Caco-2 (cell line): ENCODE measurements around the gene ANXA10. TPM values are rescaled to one million over a fixed set of nuclear protein-coding genes. Genes with fewer than 3 reads are reported as not detected.

Source experiments
- BruUV-seq: library from RNA; stranded (reverse); fragments of 400-500 nt; replicated peaks from 2 replicates; lab custom pipeline; 2021; lab: Mats Ljungman, UMichigan
- CTCF ChIA-PET: fragments of 300-600 bp; sonication (Branson Sonifier 250); formaldehyde crosslinking; loops from one replicate; lab custom pipeline; 2022; ENCODE audit warnings: antibody characterized with exemption; lab: Charles Lee
- POLR2A ChIA-PET: fragments of 300-600 bp; sonication (Branson Sonifier 250); formaldehyde crosslinking; loops from one replicate; lab custom pipeline; 2022; ENCODE audit warnings: antibody characterized with exemption; lab: Charles Lee
- DNase-seq, 2 experiments: peaks; one replicate each; pipeline versions ENCODE4 v3.0.0 to v3.0.0-alpha.2; 2020 to 2022
- H3K27me3 ChIP-seq: replicated peaks from 2 replicates; pipeline ENCODE4 v1.6.0; 2011; ENCODE audit warnings: low read length; ENCODE audit not compliant: control insufficient read depth, insufficient read depth
- H3K36me3 ChIP-seq: 2 replicates; pipeline ENCODE4 v1.5.1; 2011; ENCODE audit warnings: low read length; ENCODE audit not compliant: control insufficient read depth, insufficient read depth
- H3K4me1 ChIP-seq: fragments of 250-450 bp; sonication (Bioruptor Pico); 2 replicates; pipeline ENCODE4 v1.5.1; 2020; ENCODE audit warnings: mild to moderate bottlenecking
- H3K4me3 ChIP-seq: 2 replicates; pipeline ENCODE4 v1.5.1; 2011; ENCODE audit warnings: low read depth, mild to moderate bottlenecking, control low read depth, low read length
- H3K9me3 ChIP-seq: fragments of 250-450 bp; sonication (Bioruptor Pico); 2 replicates; pipeline ENCODE4 v1.5.1; 2020; ENCODE audit warnings: mild to moderate bottlenecking, moderate library complexity
- H3K27ac Mint-ChIP-seq: one replicate; pipeline ENCODE4 v1.8.0; 2022; ENCODE audit warnings: mixed read lengths; ENCODE audit not compliant: unreplicated experiment
- H3K27me3 Mint-ChIP-seq: one replicate; pipeline ENCODE4 v1.8.0; 2022; ENCODE audit warnings: mixed read lengths; ENCODE audit not compliant: insufficient read depth, unreplicated experiment
- H3K36me3 Mint-ChIP-seq: one replicate; pipeline ENCODE4 v1.8.0; 2022; ENCODE audit warnings: mild to moderate bottlenecking, mixed read lengths; ENCODE audit not compliant: insufficient read depth, unreplicated experiment
- H3K4me1 Mint-ChIP-seq: one replicate; pipeline ENCODE4 v1.8.0; 2022; ENCODE audit warnings: low read depth, mixed read lengths; ENCODE audit not compliant: unreplicated experiment
- H3K4me3 Mint-ChIP-seq: one replicate; pipeline ENCODE4 v1.8.0; 2022; ENCODE audit warnings: mild to moderate bottlenecking, moderate library complexity, mixed read lengths; ENCODE audit not compliant: unreplicated experiment
- H3K9me3 Mint-ChIP-seq: one replicate; pipeline ENCODE4 v1.8.0; 2022; ENCODE audit warnings: mixed read lengths; ENCODE audit not compliant: unreplicated experiment
- CTCF ChIP-seq, 2 experiments: fragments of 200-600 bp in 1 of 2; IDR thresholded peaks; 1 replicate in 1 of 2; 2 replicates in 1 of 2; pipeline versions ENCODE4 v1.5.1 to v1.8.0; 2011 to 2022; ENCODE audit warnings: antibody characterized with exemption in 1 of 2, control low read depth in 1 of 2, inconsistent platforms in 1 of 2, low read depth in 1 of 2, low read length in 1 of 2, mild to moderate bottlenecking in 1 of 2, moderate library complexity in 1 of 2; ENCODE audit not compliant: insufficient read depth in 1 of 2, severe bottlenecking in 1 of 2, unreplicated experiment in 1 of 2
- intact Hi-C: fragments of 100-400 bp; cut with micrococcal nuclease; formaldehyde crosslinking; loops from one replicate; pipeline ENCODE4 v1.10.0; 2022; ENCODE audit not compliant: unreplicated experiment
- total RNA-seq: library from RNA; stranded (reverse); gene quantifications from 2 replicates; pipeline ENCODE4 v1.2.3, GENCODE V29; 2022

Gene ANXA10
- total RNA-seq, 1 experiment from 2014 or later: not detected

GRCh38 chr4:168120811-168121210 lies 28.5 kb downstream of the ANXA10 start:
- H3K4me1 ChIP-seq: no peaks in the 10 kb centered on the region
- no TSS peak for BruUV-seq
- ChIA-PET CTCF (no interaction called here), POLR2A (no interaction called here)
- Mint-ChIP-seq H3K36me3 (no peaks in the 10 kb centered on the region), H3K4me1 (no peaks in the 10 kb centered on the region), H3K4me3 (no peak overlapping the region), H3K9me3 (no peaks in the 10 kb centered on the region), H3K27ac (no peak overlapping the region), H3K27me3 (peaks cover 2% of the 10 kb centered on the region)
- H3K4me3 ChIP-seq: no peak overlapping the region
- H3K27me3 ChIP-seq: no peaks in the 10 kb centered on the region
- no peak for TF ChIP-seq CTCF (IDR thresholded peaks at IDR 0.05; ENCODE audit: insufficient read depth in 1 of 2, low read depth in 1 of 2, low read length in 1 of 2, severe bottlenecking in 1 of 2, unreplicated experiment in 1 of 2)
- no peak for DNase-seq
- no peaks in the 10 kb centered on the region for H3K36me3 ChIP-seq
- H3K9me3 ChIP-seq: no peaks in the 10 kb centered on the region
- intact Hi-C loops: no loop called here

- no TSS peak for BruUV-seq
These were observed 31.8 kb downstream of the ANXA10 start for GRCh38 chr4:168124008-168124641.

DNA sequence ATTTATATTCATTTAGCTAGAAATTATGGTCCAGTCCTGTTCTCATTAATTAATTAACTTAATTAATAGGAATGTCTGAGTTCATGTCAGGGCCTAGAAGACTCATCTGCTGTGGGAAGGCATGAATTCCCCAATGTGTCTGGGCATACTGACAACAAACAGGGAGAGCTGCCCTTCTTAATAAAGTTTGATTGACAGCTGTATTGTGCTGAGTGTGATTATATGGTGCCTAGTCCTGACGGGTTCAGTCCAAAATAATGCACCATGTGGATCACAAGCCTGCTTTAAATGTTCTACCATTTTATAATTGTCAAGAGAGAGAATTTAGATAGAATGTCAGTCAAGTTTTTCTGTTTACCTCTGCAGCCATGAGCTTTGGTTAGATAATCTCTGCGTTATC lies 34.6 kb downstream of the ANXA10 start:
- ChIA-PET POLR2A (no interaction called here), CTCF (no interaction called here)
- no TSS peak for BruUV-seq
- Histone ChIP-seq H3K36me3 (no peaks in the 10 kb centered on the region), H3K4me3 (no peak overlapping the region), H3K9me3 (no peaks in the 10 kb centered on the region), H3K27me3 (no peaks in the 10 kb centered on the region), H3K4me1 (no peaks in the 10 kb centered on the region)
- no peaks in the 10 kb centered on the region for H3K36me3 Mint-ChIP-seq
- no peak for TF ChIP-seq CTCF (IDR thresholded peaks at IDR 0.05; ENCODE audit: insufficient read depth in 1 of 2, low read depth in 1 of 2, low read length in 1 of 2, severe bottlenecking in 1 of 2, unreplicated experiment in 1 of 2)
- intact Hi-C loops: no loop called here
- H3K27ac Mint-ChIP-seq: no peak overlapping the region
- peaks cover 2% of the 10 kb centered on the region for H3K27me3 Mint-ChIP-seq
- no peaks in the 10 kb centered on the region for H3K9me3 Mint-ChIP-seq
- H3K4me3 Mint-ChIP-seq: no peak overlapping the region
- DNase-seq: no peak
- H3K4me1 Mint-ChIP-seq: no peaks in the 10 kb centered on the region

More at GRCh38 chr4:168124008-168124641, 31.8 kb downstream of the ANXA10 start:
- Histone ChIP-seq H3K4me1 (no peaks in the 10 kb centered on the region), H3K4me3 (no peak overlapping the region), H3K27me3 (no peaks in the 10 kb centered on the region), H3K9me3 (no peaks in the 10 kb centered on the region), H3K36me3 (no peaks in the 10 kb centered on the region)
- intact Hi-C loops: no loop called here
- ChIA-PET CTCF (no interaction called here), POLR2A (no interaction called here)
- Mint-ChIP-seq H3K27me3 (peaks cover 2% of the 10 kb centered on the region), H3K9me3 (no peaks in the 10 kb centered on the region), H3K27ac (no peak overlapping the region), H3K36me3 (no peaks in the 10 kb centered on the region), H3K4me1 (no peaks in the 10 kb centered on the region), H3K4me3 (no peak overlapping the region)
- no peak for DNase-seq
- no peak for TF ChIP-seq CTCF (IDR thresholded peaks at IDR 0.05; ENCODE audit: insufficient read depth in 1 of 2, low read depth in 1 of 2, low read length in 1 of 2, severe bottlenecking in 1 of 2, unreplicated experiment in 1 of 2)
